Activated B cell treated with CpG ODN at 0.5 μM for 24 hours (primary cell): Measurements from ENCODE around the gene ADAMTS17. TPM values are rescaled to one million over a fixed set of nuclear protein-coding genes. Genes with fewer than 3 reads are reported as not detected.

Experiments used
- ATAC-seq: fragments of 200-7000 bp; cut with Tn5 transposase; one replicate; pipeline ENCODE4 v1.10.0; 2021; ENCODE audit warnings: low read depth, mild to moderate bottlenecking, moderate library complexity
- CTCF ChIA-PET: fragments of 350-600 bp; sonication (Branson Sonifier 250); formaldehyde crosslinking; loops from one replicate; lab custom pipeline; 2021; ENCODE audit warnings: antibody characterized with exemption; lab: Charles Lee
- POLR2A ChIA-PET: fragments of 350-600 bp; sonication (Branson Sonifier 250); formaldehyde crosslinking; loops from one replicate; lab custom pipeline; 2021; ENCODE audit warnings: antibody characterized with exemption; lab: Charles Lee
- DNase-seq: peaks from one replicate; pipeline ENCODE4 v3.0.0; 2022
- H3K27ac Mint-ChIP-seq: one replicate; pipeline ENCODE4 v1.8.0; 2020; ENCODE audit warnings: mixed read lengths
- H3K27me3 Mint-ChIP-seq: one replicate; pipeline ENCODE4 v1.8.0; 2021; ENCODE audit warnings: mixed read lengths
- H3K36me3 Mint-ChIP-seq: one replicate; pipeline ENCODE4 v1.8.0; 2021; ENCODE audit warnings: low read depth, mixed read lengths
- H3K4me1 Mint-ChIP-seq: one replicate; pipeline ENCODE4 v1.8.0; 2021; ENCODE audit warnings: mixed read lengths
- H3K4me3 Mint-ChIP-seq: one replicate; pipeline ENCODE4 v1.8.0; 2020; ENCODE audit warnings: mild to moderate bottlenecking, mixed read lengths
- H3K9me3 Mint-ChIP-seq: one replicate; pipeline ENCODE4 v1.8.0; 2020; ENCODE audit warnings: mixed read lengths
- CTCF ChIP-seq: fragments of 200-600 bp; IDR thresholded peaks from one replicate; pipeline ENCODE4 v1.8.0; 2022; ENCODE audit warnings: antibody characterized with exemption, mild to moderate bottlenecking
- intact Hi-C: fragments of 100-400 bp; cut with micrococcal nuclease; formaldehyde crosslinking; loops from one replicate; pipeline ENCODE4 v1.15.1; 2024
- total RNA-seq: library from RNA; stranded (reverse); gene quantifications from 2 replicates; pipeline ENCODE4 v1.2.3, GENCODE V29; 2022

The ADAMTS17 gene
- total RNA-seq, 1 donor from 2014 or later = 1.6 TPM

DNA sequence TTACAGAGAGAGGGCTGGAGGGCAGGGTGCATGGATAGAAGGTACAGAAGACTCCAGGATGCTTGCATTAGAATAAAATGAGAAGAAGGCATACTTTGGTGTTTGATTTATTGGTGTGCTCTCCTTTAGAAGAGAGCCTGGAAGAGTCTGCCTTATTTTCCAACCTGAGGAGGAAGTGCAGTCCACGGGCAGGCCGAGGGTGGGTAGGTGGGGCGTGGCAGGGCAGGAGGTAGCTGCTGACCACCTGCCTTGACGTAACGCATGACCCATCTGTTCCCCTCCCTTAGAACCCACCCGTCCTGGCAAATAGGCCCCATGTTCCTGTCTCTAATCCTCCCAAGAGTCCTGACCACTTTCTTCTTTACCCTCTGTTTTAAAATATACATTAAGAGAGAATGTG lies 386.2 kb downstream of the ADAMTS17 start:
- DNase-seq = no peak
- H3K27ac Mint-ChIP-seq = no peak overlapping the region
- no peaks in the 10 kb centered on the region for H3K9me3 Mint-ChIP-seq

DNA sequence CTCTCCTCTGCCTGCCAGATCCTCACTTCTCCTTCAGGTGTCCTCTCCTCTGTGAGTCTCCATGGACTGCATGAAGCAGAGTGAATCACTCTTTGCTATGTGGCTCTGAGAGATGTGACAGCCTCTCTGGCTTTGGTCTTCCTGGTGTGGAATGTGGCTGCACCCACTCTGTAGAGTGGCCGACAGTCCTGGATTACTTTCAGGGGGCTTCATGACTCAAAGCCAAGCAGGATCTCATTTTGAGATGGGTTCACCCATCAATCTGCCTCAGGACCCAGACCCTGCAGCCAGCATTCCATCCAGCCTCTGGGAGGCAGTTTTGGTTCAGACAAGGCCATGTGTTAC lies 386.6 kb downstream of the ADAMTS17 start:
- Mint-ChIP-seq H3K27me3 (peaks cover 21% of the 10 kb centered on the region), H3K9me3 (peaks cover 2% of the 10 kb centered on the region), H3K36me3 (no peaks in the 10 kb centered on the region), H3K27ac (no peak overlapping the region), H3K4me3 (no peak overlapping the region), H3K4me1 (no peaks in the 10 kb centered on the region)
- no peak for TF ChIP-seq CTCF
- intact Hi-C loops = no loop called here
- DNase-seq (no peak), ATAC-seq (no peak)
- POLR2A ChIA-PET = no interaction called here
- CTCF ChIA-PET = no interaction called here

More for the DNA sequence above, 386.2 kb downstream of the ADAMTS17 start:
- intact Hi-C loops = no loop called here
- peaks cover 19% of the 10 kb centered on the region for H3K27me3 Mint-ChIP-seq
- no peaks in the 10 kb centered on the region for H3K4me1 Mint-ChIP-seq
- ChIA-PET CTCF (no interaction called here), POLR2A (no interaction called here)
- no peak for ATAC-seq
- H3K4me3 Mint-ChIP-seq = no peak overlapping the region
- H3K36me3 Mint-ChIP-seq = no peaks in the 10 kb centered on the region
- no peak for TF ChIP-seq CTCF

- no peaks in the 10 kb centered on the region for H3K4me1 Mint-ChIP-seq
- H3K27me3 Mint-ChIP-seq = peaks cover 18% of the 10 kb centered on the region
- ChIA-PET CTCF (no interaction called here), POLR2A (no interaction called here)
- peaks cover 7% of the 10 kb centered on the region for H3K9me3 Mint-ChIP-seq
- ATAC-seq = no peak
- no peak overlapping the region for H3K27ac Mint-ChIP-seq
- no peak for TF ChIP-seq CTCF
- no peaks in the 10 kb centered on the region for H3K36me3 Mint-ChIP-seq
- intact Hi-C loops = no loop called here
- H3K4me3 Mint-ChIP-seq = no peak overlapping the region
- no peak for DNase-seq
Observed at GRCh38 chr15:99954361-99955180, 387.2 kb downstream of the ADAMTS17 start.

DNA sequence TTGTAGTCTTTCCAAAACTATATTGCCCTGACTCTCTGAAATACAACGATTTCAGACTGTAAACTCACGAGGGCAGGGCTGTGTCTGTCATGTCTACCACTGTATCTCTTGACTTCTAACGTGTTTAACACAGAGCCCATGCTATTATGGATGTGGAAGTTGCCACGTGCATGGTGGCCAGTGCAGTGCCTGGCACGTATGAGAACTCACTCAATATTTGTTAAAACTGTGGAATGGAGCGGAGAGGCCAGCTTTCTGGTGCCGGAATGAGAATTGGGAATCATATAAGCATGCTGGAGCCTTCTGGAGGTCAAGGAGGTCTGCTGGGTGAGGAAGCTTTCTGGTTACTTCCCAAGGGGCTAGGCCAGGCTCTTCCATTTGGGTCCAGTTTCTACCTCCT lies 387.9 kb downstream of the ADAMTS17 start:
- intact Hi-C loops = no loop called here
- no peak for DNase-seq
- Mint-ChIP-seq H3K4me1 (no peaks in the 10 kb centered on the region), H3K4me3 (no peak overlapping the region), H3K27ac (no peak overlapping the region), H3K9me3 (peaks cover 13% of the 10 kb centered on the region), H3K27me3 (peaks cover 14% of the 10 kb centered on the region), H3K36me3 (no peaks in the 10 kb centered on the region)
- no peak for TF ChIP-seq CTCF
- POLR2A ChIA-PET = interaction anchor here (0.7 kb wide), 1 partner anchor 1142 kb away, joined by 4 read pairs; no protein-coding TSS in a partner anchor
- CTCF ChIA-PET = no interaction called here
- no peak for ATAC-seq

DNA sequence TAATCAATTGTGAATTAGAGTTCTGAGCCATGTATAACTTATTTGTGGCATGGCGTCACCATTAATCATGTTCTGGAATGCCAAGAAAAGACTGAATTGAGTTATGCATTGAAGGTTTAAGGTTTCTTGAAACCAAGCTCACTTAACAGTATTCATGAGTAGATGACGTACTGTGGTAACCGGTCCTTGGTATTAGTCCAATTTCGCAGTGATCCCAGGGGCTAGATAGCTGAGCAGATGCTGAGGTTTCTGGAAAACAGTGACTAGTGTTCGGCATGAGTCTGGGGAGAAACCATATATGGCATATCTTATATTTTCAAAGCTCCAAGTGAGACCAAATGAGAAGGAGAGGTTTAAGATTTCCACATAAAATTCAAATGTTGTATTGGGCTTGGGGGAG lies 390.3 kb downstream of the ADAMTS17 start:
- no peak overlapping the region for H3K27ac Mint-ChIP-seq

More for the DNA sequence above, 390.3 kb downstream of the ADAMTS17 start:
- POLR2A ChIA-PET = no interaction called here
- TF ChIP-seq CTCF = no peak
- DNase-seq (no peak), ATAC-seq (no peak)
- Mint-ChIP-seq H3K4me1 (no peaks in the 10 kb centered on the region), H3K9me3 (peaks cover 18% of the 10 kb centered on the region), H3K27me3 (peaks cover 11% of the 10 kb centered on the region), H3K4me3 (no peak overlapping the region), H3K36me3 (peaks cover 2% of the 10 kb centered on the region)
- CTCF ChIA-PET = no interaction called here
- intact Hi-C loops = no loop called here
